Vagina (tissue), 2 donors: ENCODE measurements around the gene PERM1.

Experiments
- POLR2A ChIP-seq, 2 donors: fragments of 450-650 bp; IDR thresholded peaks; one replicate each; pipeline ENCODE4 v1.6.1; 2017; ENCODE audit warnings: antibody characterized with exemption in 2 of 2, mild to moderate bottlenecking in 2 of 2, moderate library complexity in 2 of 2
- TF ChIP-seq, protein P1 (sequence below), 3 experiments: fragments of 450-650 bp in 2 of 3; fragments of 200-600 bp in 1 of 3; sonication (generic) in 1 of 3; IDR thresholded peaks; one replicate each; pipeline ENCODE4 v1.5.1; 2017 to 2019; ENCODE audit warnings: antibody characterized with exemption in 3 of 3, mild to moderate bottlenecking in 2 of 3, moderate library complexity in 2 of 3

GRCh38 chr1:937521-937920, 44.4 kb downstream of the PERM1 start:
- no peak for TF ChIP-seq POLR2A (IDR thresholded peaks at IDR 0.05)
- TF ChIP-seq, protein P1, sequence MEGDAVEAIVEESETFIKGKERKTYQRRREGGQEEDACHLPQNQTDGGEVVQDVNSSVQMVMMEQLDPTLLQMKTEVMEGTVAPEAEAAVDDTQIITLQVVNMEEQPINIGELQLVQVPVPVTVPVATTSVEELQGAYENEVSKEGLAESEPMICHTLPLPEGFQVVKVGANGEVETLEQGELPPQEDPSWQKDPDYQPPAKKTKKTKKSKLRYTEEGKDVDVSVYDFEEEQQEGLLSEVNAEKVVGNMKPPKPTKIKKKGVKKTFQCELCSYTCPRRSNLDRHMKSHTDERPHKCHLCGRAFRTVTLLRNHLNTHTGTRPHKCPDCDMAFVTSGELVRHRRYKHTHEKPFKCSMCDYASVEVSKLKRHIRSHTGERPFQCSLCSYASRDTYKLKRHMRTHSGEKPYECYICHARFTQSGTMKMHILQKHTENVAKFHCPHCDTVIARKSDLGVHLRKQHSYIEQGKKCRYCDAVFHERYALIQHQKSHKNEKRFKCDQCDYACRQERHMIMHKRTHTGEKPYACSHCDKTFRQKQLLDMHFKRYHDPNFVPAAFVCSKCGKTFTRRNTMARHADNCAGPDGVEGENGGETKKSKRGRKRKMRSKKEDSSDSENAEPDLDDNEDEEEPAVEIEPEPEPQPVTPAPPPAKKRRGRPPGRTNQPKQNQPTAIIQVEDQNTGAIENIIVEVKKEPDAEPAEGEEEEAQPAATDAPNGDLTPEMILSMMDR (IDR thresholded peaks at IDR 0.05) = no peak
